Measurements from ENCODE around the gene PRLH.

- TF ChIP-seq CTCF (IDR thresholded peaks at IDR 0.05) (no peak), ZBTB21 (CRISPR knock-in tag; IDR thresholded peaks at IDR 0.05; ENCODE audit: borderline replicate concordance) (no peak), HMGA2 (CRISPR knock-in tag; IDR thresholded peaks at IDR 0.05) (no peak), SMAD3 (CRISPR knock-in tag; IDR thresholded peaks at IDR 0.05; ENCODE audit: borderline replicate concordance) (no peak), MAX (CRISPR knock-in tag; IDR thresholded peaks at IDR 0.05) (no peak), TEAD4 (CRISPR knock-in tag; IDR thresholded peaks at IDR 0.05) (no peak), KAT7 (CRISPR knock-in tag; IDR thresholded peaks at IDR 0.05; ENCODE audit: borderline replicate concordance) (no peak), ETV6 (CRISPR knock-in tag; IDR thresholded peaks at IDR 0.05) (no peak), NR3C1 (CRISPR knock-in tag; conservative IDR thresholded peaks at IDR 0.05; ENCODE audit: low read depth) (no peak), CBFB (CRISPR knock-in tag; IDR thresholded peaks at IDR 0.05; ENCODE audit: low read depth) (no peak), ATF3 (CRISPR knock-in tag; conservative IDR thresholded peaks at IDR 0.05) (no peak)
- TF ChIP-seq, protein P1, sequence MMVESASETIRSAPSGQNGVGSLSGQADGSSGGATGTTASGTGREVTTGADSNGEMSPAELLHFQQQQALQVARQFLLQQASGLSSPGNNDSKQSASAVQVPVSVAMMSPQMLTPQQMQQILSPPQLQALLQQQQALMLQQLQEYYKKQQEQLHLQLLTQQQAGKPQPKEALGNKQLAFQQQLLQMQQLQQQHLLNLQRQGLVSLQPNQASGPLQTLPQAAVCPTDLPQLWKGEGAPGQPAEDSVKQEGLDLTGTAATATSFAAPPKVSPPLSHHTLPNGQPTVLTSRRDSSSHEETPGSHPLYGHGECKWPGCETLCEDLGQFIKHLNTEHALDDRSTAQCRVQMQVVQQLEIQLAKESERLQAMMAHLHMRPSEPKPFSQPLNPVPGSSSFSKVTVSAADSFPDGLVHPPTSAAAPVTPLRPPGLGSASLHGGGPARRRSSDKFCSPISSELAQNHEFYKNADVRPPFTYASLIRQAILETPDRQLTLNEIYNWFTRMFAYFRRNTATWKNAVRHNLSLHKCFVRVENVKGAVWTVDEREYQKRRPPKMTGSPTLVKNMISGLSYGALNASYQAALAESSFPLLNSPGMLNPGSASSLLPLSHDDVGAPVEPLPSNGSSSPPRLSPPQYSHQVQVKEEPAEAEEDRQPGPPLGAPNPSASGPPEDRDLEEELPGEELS (CRISPR knock-in tag; IDR thresholded peaks at IDR 0.05), result no peak
- TF ChIP-seq, protein P2, sequence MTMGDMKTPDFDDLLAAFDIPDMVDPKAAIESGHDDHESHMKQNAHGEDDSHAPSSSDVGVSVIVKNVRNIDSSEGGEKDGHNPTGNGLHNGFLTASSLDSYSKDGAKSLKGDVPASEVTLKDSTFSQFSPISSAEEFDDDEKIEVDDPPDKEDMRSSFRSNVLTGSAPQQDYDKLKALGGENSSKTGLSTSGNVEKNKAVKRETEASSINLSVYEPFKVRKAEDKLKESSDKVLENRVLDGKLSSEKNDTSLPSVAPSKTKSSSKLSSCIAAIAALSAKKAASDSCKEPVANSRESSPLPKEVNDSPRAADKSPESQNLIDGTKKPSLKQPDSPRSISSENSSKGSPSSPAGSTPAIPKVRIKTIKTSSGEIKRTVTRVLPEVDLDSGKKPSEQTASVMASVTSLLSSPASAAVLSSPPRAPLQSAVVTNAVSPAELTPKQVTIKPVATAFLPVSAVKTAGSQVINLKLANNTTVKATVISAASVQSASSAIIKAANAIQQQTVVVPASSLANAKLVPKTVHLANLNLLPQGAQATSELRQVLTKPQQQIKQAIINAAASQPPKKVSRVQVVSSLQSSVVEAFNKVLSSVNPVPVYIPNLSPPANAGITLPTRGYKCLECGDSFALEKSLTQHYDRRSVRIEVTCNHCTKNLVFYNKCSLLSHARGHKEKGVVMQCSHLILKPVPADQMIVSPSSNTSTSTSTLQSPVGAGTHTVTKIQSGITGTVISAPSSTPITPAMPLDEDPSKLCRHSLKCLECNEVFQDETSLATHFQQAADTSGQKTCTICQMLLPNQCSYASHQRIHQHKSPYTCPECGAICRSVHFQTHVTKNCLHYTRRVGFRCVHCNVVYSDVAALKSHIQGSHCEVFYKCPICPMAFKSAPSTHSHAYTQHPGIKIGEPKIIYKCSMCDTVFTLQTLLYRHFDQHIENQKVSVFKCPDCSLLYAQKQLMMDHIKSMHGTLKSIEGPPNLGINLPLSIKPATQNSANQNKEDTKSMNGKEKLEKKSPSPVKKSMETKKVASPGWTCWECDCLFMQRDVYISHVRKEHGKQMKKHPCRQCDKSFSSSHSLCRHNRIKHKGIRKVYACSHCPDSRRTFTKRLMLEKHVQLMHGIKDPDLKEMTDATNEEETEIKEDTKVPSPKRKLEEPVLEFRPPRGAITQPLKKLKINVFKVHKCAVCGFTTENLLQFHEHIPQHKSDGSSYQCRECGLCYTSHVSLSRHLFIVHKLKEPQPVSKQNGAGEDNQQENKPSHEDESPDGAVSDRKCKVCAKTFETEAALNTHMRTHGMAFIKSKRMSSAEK (CRISPR knock-in tag; IDR thresholded peaks at IDR 0.05; ENCODE audit: borderline replicate concordance), result no peak
- TF ChIP-seq, protein P3, sequence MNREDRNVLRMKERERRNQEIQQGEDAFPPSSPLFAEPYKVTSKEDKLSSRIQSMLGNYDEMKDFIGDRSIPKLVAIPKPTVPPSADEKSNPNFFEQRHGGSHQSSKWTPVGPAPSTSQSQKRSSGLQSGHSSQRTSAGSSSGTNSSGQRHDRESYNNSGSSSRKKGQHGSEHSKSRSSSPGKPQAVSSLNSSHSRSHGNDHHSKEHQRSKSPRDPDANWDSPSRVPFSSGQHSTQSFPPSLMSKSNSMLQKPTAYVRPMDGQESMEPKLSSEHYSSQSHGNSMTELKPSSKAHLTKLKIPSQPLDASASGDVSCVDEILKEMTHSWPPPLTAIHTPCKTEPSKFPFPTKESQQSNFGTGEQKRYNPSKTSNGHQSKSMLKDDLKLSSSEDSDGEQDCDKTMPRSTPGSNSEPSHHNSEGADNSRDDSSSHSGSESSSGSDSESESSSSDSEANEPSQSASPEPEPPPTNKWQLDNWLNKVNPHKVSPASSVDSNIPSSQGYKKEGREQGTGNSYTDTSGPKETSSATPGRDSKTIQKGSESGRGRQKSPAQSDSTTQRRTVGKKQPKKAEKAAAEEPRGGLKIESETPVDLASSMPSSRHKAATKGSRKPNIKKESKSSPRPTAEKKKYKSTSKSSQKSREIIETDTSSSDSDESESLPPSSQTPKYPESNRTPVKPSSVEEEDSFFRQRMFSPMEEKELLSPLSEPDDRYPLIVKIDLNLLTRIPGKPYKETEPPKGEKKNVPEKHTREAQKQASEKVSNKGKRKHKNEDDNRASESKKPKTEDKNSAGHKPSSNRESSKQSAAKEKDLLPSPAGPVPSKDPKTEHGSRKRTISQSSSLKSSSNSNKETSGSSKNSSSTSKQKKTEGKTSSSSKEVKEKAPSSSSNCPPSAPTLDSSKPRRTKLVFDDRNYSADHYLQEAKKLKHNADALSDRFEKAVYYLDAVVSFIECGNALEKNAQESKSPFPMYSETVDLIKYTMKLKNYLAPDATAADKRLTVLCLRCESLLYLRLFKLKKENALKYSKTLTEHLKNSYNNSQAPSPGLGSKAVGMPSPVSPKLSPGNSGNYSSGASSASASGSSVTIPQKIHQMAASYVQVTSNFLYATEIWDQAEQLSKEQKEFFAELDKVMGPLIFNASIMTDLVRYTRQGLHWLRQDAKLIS (CRISPR knock-in tag; IDR thresholded peaks at IDR 0.05; ENCODE audit: borderline replicate concordance), result no peak
Observed at GRCh38 chr2:237593036-237593435, 26.7 kb downstream of the PRLH start.
